ENCODE measurements around the gene SOBP. TPM values are rescaled to one million over a fixed set of nuclear protein-coding genes. Genes with fewer than 3 reads are reported as not detected.

SOBP gene
- total RNA-seq, 2 experiments from 2014 or later = 0.27 to 0.31 TPM

- ChIA-PET CTCF (interaction anchor here (0.9 to 1.4 kb wide), 2 partner anchors 20 to 21 kb away, joined by 3 to 4 read pairs; no protein-coding TSS in a partner anchor), POLR2A (no interaction called here)
- peaks cover 3% of the 10 kb centered on the region for H3K27me3 Mint-ChIP-seq
- no peaks in the 10 kb centered on the region for H3K9me3 Mint-ChIP-seq
- H3K27ac Mint-ChIP-seq = no peak overlapping the region
- H3K36me3 Mint-ChIP-seq (ENCODE audit: low read depth) = peaks cover 7% of the 10 kb centered on the region
- no peak for DNase-seq
- no peak overlapping the region for H3K4me3 Mint-ChIP-seq
- H3K4me1 Mint-ChIP-seq = peaks cover 7% of the 10 kb centered on the region
Observed at GRCh38 chr6:107699254-107699653, 209.3 kb downstream of the SOBP start.

GRCh38 chr6:107699697-107700325, 209.9 kb downstream of the SOBP start:
- Mint-ChIP-seq H3K27ac (no peak overlapping the region), H3K27me3 (peaks cover 3% of the 10 kb centered on the region), H3K4me1 (peaks cover 10% of the 10 kb centered on the region), H3K36me3 (ENCODE audit: low read depth) (peaks cover 13% of the 10 kb centered on the region), H3K9me3 (no peaks in the 10 kb centered on the region), H3K4me3 (no peak overlapping the region)
- CTCF ChIA-PET = interaction anchor here (0.6 to 1.4 kb wide), 3 partner anchors 21 to 929 kb away, joined by 3 read pairs; no protein-coding TSS in a partner anchor
- POLR2A ChIA-PET = no interaction called here
- no peak for DNase-seq

GRCh38 chr6:107703606-107704005, 213.7 kb downstream of the SOBP start:
- peaks cover 33% of the 10 kb centered on the region for H3K36me3 Mint-ChIP-seq (ENCODE audit: low read depth)
- H3K9me3 Mint-ChIP-seq = no peaks in the 10 kb centered on the region
- peaks cover 16% of the 10 kb centered on the region for H3K4me1 Mint-ChIP-seq
- no peak for DNase-seq
- POLR2A ChIA-PET = no interaction called here
- H3K4me3 Mint-ChIP-seq = no peak overlapping the region
- no peak overlapping the region for H3K27ac Mint-ChIP-seq
- CTCF ChIA-PET = interaction anchor here (1.0 to 1.5 kb wide), 4 partner anchors 9 to 144 kb away, joined by 3 to 5 read pairs (median 4); no protein-coding TSS in a partner anchor
- H3K27me3 Mint-ChIP-seq = no peaks in the 10 kb centered on the region

GRCh38 chr6:107704347-107705013, 214.6 kb downstream of the SOBP start:
- Mint-ChIP-seq H3K4me1 (peaks cover 25% of the 10 kb centered on the region), H3K4me3 (no peak overlapping the region), H3K9me3 (no peaks in the 10 kb centered on the region), H3K27me3 (no peaks in the 10 kb centered on the region), H3K36me3 (ENCODE audit: low read depth) (peaks cover 39% of the 10 kb centered on the region), H3K27ac (no peak overlapping the region)
- peak; percentile 46 for DNase-seq
- POLR2A ChIA-PET = no interaction called here
- CTCF ChIA-PET = interaction anchor here (0.7 to 1.5 kb wide), 4 partner anchors 9 to 119 kb away, joined by 3 to 5 read pairs (median 4); partner anchors contain the start of gene SCML4

GRCh38 chr6:107706516-107707115, 216.7 kb downstream of the SOBP start:
- DNase-seq = no peak
- Mint-ChIP-seq H3K9me3 (no peaks in the 10 kb centered on the region), H3K4me1 (peaks cover 32% of the 10 kb centered on the region), H3K4me3 (no peak overlapping the region), H3K27ac (no peak overlapping the region), H3K27me3 (no peaks in the 10 kb centered on the region), H3K36me3 (ENCODE audit: low read depth) (peaks cover 42% of the 10 kb centered on the region)
- ChIA-PET POLR2A (no interaction called here), CTCF (interaction anchor here (1.3 kb wide), 1 partner anchor 31 kb away, joined by 3 read pairs; no protein-coding TSS in a partner anchor)

GRCh38 chr6:107707346-107708275, 217.7 kb downstream of the SOBP start:
- no peaks in the 10 kb centered on the region for H3K9me3 Mint-ChIP-seq
- no peak overlapping the region for H3K27ac Mint-ChIP-seq
- no peaks in the 10 kb centered on the region for H3K27me3 Mint-ChIP-seq
- H3K4me1 Mint-ChIP-seq = peaks cover 42% of the 10 kb centered on the region
- DNase-seq = no peak
- ChIA-PET CTCF (interaction anchor here (1.3 to 1.9 kb wide), 2 partner anchors 32 to 141 kb away, joined by 3 to 5 read pairs; no protein-coding TSS in a partner anchor), POLR2A (no interaction called here)
- H3K36me3 Mint-ChIP-seq (ENCODE audit: low read depth) = peaks cover 49% of the 10 kb centered on the region
- H3K4me3 Mint-ChIP-seq = no peak overlapping the region

- Mint-ChIP-seq H3K36me3 (ENCODE audit: low read depth) (peaks cover 54% of the 10 kb centered on the region), H3K4me3 (no peak overlapping the region), H3K4me1 (peaks cover 51% of the 10 kb centered on the region), H3K9me3 (no peaks in the 10 kb centered on the region), H3K27ac (no peak overlapping the region), H3K27me3 (no peaks in the 10 kb centered on the region)
- DNase-seq = no peak
- ChIA-PET CTCF (interaction anchor here (1.9 kb wide), 1 partner anchor 140 kb away, joined by 5 read pairs; no protein-coding TSS in a partner anchor), POLR2A (no interaction called here)
Observed at GRCh38 chr6:107708435-107708834, 218.5 kb downstream of the SOBP start.

GRCh38 chr6:107709341-107709740, 219.4 kb downstream of the SOBP start:
- Mint-ChIP-seq H3K4me1 (peaks cover 56% of the 10 kb centered on the region), H3K27ac (no peak overlapping the region), H3K36me3 (ENCODE audit: low read depth) (peaks cover 52% of the 10 kb centered on the region), H3K9me3 (no peaks in the 10 kb centered on the region), H3K4me3 (no peak overlapping the region), H3K27me3 (no peaks in the 10 kb centered on the region)
- DNase-seq = no peak
- POLR2A ChIA-PET = no interaction called here
- CTCF ChIA-PET = interaction anchor here (0.9 to 1.9 kb wide), 2 partner anchors 12 to 139 kb away, joined by 3 to 5 read pairs; no protein-coding TSS in a partner anchor

Other genes starting within 250 kb of the SOBP start
- 10 to 100 TPM; 10.9 to 13.9 TPM for gene PDSS2, start 30.6 kb upstream of the SOBP start, total RNA-seq